SK-MEL-5 (cell line): ENCODE results near the gene RASA3. TPM values are rescaled to one million over a fixed set of nuclear protein-coding genes. Genes with fewer than 3 reads are reported as not detected.

Experiments
- DNase-seq: peaks from one replicate; pipeline ENCODE4 v3.0.0-alpha.2; 2016; ENCODE audit warnings: low read depth, low spot score
- in situ Hi-C: cut with HindIII; loops from 2 replicates; pipeline ENCODE4 v1.10.0; 2016; ENCODE audit warnings: low sequenced_read_pairs, high pct_unique_total_duplicates, low pct_unique_long_range_greater_than_20kb
- total RNA-seq: library from RNA; depleted of rRNA; stranded (reverse); fragments of >200 nt; shearing (Covaris generic); gene quantifications from 2 replicates; pipeline ENCODE4 v1.2.3, GENCODE V29; 2014

RASA3 gene
- total RNA-seq, 1 experiment from 2014 or later: 17.8 TPM

DNA sequence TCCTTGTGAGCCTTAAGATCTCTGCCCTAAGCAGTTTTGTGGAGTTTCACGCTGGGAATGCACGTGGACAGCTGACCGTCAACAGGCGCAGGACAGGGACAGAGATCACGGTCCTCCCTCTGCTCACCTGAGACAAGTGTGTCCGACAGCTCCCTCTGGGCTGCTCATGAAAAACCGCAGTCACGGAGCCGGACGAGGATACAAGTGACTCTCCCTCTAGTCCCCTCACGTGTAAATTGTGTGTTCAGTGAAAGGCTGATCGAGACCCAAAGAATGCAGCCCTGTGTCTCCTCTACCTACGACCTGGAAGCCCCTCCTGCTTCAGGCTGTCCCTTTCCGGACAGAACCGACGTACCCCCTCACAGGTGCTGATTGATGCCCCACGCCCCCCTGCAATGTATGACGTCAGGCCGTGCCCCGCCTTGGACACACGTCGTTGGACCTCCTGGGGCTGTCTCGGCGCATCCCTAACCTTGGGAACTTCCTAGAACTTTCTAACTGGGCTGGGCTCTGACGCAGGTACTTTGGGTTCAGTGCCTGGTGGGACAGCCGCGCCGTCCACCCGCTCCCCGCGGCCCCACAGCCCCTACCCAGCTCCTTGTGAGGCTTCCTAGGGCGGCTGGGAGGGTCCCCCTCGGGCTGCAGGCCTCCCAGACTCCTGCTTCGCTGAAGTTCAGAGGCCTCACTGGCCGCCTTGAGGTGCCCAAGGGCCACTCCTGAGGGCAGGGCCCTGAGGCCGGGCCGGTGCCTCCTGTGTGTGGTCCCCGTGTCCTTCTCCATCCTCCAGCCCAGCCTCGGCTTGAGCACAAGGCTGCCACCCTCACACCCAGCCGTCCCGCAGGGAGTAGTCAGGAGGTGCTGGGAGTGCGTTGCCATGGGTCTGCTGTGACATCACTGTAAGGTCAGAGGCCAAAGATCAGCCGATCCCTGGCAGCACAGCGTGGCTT is 158.9 kb downstream of the RASA3 start, which contains the start of gene C13orf46:
TSS of gene C13orf46 (minus strand) at position 859 of the 947 bp plus-strand sequence. CDS start at position 780, 79 bp downstream.
- DNase-seq: no peak
- in situ Hi-C loops: no loop called here

DNA sequence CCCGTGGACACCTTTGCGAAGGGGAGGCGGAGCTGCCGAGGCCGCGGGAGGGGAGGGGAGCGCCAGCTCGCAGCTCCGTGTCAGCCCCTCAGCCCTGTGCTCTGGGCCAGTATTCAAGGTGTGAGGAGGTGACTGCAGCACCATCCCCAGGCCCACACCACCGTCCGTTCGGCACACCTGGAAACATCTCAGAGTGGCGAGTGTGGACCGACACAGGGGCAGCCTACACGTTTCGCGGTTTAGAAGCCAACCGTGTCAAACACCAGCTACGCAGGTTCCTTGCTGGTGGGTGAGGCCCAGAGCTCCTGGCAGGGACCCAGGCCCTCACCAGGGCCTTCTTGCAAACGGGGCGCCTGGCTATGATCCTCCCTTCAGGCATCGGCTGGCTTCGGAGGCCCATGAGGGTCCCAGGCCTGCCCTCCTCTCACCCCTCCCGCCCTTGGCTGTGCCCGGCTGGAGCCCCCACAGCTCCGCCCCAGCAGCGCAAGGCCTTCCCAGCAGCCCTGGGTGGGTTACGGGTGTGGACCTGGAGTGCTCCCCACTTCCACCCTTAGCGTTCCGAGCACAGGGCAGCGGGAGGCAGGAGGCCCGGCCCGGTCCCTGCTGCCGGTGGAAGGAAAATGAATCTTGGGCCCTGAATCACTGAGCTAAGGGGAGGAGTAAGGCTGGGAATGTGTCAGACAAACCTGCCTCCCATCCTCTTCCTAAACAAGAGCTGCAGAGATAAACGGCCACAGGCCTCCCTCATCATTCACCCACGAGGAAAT is 159.8 kb downstream of the RASA3 start:
- no peak for DNase-seq
- in situ Hi-C loops: no loop called here

DNA sequence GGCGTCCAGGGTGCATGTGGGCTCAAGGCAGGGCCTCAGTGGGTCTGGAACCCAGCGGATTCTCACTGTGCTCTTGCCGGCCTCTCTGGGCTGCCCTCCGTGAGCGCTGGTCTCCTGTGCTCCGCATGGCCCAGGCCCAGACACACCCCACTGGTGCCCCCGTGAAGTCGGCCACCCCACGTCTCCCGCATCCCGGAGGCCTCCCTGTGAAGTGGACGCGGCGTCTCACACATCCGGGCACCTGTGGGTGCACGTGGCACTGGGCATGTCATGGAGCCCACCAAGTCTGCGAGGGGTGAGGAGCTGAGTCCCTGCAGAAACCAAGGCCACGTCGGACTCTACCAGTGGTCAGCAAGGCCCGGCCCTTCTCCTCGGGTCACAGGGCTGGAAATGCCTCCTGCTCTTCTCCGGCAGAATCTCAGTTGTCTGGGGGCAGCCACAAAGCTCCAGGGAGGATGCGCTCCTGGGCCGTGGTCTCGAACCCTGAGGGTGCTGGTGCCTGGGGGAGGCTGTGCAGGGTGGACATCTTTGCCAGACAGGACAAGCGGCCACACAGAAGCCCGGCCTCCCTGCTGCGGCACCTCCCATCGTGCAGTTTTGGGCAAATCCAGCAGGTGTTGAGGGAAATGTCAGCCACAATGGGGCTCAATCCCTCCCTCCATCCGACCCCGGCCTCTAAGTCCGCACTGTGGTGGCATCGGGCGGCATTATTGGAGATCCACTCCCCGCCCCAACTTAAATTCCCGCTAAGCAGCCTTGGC is 160.8 kb downstream of the RASA3 start:
- in situ Hi-C loops: no loop called here
- no peak for DNase-seq

DNA sequence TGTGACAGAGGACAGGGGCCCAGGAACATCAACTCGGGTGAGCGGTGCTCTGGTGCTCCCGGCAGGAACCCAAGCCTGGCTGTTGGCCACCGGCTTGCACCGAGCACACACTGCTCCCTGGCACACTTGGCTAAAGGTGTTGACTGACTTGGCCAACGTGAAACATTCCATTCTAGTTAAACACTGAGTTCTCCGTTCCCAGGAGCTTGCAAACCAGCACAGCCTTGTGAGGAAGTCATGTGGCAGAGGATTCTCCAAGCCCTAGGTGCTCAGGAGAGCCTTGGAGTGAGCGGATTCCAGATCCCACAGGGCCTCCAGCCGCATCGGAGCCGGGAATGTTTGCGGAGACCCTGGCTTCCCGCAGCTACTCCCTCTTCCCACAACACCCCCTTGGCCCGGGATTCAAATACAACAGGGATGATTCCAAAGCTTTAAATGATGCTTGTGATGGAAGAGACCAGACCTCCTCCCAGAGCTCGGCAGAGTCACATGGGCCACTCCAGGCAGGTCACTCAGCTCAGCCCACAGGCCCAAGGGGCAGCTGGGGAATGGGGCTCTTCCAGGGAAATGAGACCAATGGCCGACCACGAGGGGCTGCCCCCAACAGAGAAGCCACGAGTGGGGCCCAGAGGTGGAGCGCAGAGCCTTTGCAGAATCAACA is 161.5 kb downstream of the RASA3 start:
- no peak for DNase-seq
- in situ Hi-C loops: no loop called here

DNA sequence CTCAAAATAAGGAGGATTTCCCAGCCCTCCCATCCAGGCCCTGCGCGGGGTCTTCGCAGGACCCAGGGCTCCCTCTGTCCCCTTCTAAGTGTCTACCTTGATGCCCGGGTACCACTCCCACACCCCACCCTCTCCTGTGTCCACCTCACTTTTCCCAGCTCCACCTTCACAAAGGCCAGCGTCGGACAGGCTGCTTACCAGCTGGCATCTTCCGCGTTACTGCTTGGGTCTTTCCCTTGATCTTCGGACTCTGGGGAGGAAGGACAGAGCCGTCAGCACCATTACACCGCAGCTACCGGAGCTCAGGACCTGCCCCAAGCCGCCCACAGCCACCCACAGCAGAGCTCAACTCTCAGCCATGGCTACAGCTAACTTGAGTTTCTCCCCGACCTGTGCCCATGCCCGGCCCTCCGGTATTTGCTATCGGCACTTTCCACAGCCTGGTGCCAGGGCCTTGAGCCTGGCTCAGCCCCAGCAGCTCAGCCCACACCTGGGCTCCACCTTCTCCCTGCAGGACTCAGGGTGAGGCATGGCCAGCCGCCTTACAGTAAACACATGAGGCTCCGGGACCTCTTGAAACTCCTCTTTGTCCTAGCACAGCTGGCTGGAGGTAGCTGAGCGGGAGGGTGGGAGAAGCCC is 162.3 kb downstream of the RASA3 start:
- in situ Hi-C loops: no loop called here
- no peak for DNase-seq

DNA sequence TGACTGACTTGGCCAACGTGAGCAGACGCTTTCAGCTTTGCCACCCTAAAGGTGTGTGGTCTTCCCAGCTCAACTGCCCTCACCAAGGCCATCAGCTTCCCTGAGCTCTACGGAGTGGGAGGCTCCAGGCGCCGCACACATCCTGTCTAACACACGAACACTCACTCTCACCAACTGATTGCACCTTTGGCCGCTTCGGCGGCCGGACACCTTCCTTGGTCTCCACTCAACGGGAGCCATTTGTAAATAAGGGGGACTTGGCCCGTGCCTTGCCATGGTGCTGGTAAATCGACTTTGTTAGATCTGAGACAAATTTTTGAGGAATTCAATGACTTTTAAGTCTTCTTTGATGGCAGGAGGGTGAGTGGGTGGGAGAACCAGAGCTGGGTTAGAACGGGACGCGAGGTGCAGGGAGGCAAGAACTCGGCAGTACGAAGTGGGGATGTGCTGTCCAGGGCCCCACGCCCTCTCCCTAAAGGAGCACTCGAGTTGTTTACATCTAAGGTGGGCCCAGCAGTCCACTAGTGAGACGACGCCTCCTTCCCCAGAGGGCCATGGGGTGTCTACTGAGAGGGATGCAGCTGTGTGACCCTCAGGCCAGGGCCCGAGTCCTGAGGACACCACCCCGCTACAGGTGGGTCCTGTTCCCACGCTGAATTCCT is 163.0 kb downstream of the RASA3 start:
- DNase-seq: no peak
- in situ Hi-C loops: no loop called here

DNA sequence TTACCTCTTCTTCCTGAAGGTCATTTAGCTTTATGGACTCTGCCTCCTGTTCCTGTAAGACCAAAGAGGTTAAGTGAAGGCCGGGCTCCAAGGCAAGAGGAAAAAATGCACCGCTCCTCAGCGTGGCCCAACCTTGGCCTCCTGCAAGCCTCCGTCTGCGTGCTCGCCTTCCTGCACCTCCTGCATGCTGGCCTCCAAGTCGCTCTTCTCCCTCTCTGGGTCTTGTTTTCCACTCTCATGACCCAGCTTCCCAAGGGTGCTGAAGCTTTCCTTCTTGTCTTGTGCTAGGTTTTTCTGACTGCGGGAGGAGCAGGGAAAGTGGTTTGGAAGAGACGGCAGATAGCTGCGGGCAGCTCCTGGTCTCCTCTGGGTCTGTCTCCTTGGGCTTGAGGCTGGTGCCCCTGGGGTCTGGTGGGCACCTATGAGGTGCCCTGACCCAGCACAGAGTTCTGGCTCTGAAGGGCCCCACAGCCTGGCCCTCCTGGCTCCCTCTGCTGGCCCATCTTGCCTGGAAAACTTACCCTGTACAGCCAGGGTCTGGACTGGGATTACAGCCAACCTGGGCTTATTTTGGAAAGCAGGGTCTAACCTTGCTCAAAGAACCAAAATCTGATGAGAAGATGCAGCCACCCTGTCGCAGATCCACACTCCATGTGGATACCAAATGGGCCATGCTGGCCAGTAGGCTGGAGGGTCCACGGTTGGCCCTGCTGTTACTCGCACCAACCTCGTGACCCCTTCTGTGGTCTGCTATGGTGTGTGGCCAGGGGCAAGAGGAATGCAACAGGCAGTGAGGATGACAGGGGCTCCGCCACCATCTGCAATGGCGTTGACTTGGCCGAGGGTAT is 163.7 kb downstream of the RASA3 start:
- no peak for DNase-seq
- in situ Hi-C loops: no loop called here

DNA sequence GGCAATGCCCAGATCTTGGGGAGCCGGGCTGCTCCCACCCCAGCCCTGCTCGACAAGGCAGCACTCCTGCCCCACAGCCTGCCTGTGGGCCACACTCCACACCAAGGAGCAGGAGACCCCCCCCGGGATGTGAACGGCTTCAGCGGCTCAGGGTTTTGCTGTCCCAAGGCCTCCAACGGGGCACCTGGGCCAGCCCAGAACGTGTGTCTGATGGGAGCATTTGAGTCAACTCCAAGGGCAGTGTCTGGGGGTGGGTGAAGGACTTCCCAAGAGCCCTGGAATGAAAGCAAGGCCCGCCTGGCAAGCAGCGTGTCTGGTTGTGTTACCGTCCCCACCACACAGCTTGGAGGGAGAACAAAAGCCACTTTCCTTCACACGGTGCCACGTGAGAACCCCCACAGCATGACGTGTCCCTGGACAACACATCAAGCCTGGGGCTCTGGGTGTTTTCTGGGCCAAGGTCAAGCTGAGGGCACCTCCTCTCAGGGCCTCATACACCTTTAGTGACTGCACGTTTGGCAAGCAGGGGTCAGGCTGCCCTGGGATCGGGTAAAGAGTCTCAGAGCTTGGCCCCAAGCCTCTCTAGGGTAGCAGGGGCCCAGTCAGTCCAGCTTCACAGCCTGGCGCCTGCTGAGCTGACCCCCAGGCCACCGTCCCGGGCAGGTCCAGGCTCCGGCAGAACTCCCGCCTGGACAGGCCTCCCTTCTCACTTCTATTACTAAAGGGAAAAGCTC is 164.5 kb downstream of the RASA3 start:
- DNase-seq: no peak
- in situ Hi-C loops: no loop called here

DNA sequence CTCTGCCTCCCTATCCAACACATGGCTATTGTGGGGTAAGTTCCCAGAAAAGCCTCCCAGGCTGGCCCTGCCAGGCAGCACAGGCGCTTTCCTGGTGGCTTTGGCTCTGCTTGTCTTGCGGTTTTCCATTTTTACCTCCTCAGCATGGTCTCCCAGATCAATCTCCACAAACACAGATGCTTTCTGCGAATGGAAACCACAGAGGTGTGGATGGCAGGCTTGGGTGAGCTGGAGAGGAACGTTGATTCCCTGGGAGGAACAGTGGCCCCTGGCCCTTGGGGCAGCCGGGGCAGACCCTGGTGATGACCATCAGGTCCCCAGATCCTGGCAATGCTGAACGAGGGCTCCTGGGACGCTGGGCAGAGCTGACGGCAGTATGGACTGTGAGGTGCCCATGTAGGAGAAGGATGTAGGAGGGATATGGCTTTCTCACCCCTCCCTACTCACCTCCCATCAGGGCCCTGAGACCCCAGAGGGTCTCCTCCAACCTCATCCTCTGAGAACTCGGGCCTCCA is 165.2 kb downstream of the RASA3 start:
- in situ Hi-C loops: no loop called here
- DNase-seq: no peak

DNA sequence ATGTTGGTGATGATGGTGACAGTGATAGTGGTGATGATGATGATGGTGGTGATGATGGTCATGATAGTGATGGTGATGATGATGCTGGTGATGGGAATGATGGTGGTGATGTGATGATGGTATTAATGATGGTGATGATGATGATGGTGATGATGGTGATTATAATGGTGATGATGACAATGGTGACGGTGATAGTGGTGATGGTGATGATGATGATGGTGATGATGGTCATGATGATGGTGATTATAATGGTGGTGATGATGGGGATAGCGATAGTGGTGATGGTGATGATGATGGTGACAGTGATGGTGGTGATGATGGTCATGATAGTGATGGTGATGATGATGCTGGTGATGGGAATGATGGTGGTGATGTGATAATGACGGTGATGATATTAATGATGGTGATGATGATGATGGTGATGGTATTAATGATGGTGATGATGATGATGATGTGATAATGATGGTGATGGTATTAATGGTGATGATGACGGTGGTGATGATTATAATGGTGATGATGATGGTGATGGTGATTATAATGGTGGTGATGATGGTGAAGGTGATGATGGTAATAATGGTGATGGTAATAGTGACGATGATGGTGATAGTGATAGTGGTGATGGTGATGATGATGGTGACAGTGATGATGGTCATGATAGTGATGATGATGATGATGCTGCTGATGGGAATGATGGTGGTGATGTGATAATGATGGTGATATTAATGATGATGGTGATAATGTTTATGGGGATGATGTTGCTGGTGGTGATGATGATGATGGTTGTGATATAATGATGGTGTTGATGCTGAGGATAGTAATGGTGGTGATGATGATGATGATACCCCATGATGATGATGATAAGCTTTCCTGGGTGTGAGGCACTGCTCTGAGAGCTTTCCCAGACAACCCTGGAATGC is 166.2 kb downstream of the RASA3 start:
- in situ Hi-C loops: no loop called here
- no peak for DNase-seq

DNA sequence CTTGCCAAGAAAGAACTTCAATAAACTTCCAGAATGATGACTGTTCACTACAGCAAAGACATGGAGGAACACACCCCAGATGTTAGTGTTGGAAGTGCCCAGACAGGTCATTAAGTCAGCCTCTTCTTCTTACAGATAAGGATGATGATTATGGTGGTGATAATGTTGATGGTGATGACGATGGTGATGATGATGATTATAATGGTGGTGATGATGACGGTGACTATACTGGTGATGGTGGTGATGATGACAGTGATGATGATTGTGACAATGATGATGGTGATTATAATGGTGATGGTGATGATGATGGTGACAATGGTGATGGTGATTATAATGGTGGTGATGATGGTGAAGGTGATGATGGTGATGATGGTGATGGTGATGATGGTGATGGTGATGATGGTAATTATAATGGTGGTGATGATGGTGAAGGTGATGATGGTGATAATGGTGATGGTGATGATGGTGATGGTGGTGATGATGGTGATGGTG is 167.0 kb downstream of the RASA3 start:
- in situ Hi-C loops: no loop called here
- no peak for DNase-seq

DNA sequence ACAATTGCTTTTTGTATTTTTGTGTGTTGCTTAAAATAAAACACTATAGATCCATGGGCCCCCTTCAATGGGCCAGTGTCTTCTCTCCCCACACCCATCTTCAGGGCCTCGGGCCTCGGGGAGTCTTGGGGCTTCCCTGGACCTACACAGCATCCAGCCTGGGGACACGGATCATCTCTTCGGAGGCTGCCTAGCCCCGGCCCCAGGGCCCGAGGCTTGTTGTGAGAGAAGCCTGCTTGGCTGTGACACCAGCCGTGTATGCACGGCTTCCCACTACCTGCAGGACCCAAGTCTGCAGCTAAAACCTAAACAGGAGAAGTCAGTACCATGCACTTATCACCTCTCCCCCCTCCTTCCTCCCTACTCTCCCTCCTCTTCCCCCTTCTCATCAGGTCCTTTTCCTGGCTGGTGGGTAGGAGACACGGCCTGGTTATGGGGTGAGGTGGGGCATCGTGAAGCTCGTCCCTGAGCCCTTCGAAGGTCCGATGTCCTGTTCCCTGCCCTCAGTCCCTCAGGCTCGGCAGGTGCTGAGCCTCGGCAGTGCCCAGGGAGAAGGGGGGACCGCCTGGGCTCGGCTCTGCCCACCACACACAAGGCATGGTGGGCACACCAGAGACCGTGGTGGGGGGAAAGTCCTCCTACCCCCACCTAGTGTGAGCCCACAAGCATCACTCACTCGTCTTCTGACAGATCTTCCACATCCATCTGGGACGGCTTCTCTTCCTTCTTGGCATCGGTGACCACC is 168.0 kb downstream of the RASA3 start:
- in situ Hi-C loops: no loop called here
- DNase-seq: no peak

DNA sequence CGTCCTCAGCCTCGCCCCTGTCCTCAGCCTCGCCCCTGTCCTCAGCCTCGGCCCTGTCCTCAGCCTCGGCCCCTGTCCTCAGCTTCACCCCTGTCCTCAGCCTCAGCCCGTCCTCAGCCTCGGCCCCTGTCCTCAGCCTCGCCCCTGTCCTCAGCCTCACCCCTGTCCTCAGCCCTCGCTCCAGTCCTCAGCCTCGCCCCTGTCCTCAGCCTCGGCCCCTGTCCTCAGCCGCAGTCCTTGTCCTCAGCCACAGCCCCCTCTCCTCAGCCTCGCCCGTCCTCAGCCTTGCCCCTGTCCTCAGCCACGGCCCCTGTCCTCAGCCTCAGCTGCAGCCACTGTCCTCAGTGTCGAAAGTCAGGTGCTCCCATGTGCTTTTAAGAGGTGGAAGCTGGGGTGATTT is 169.0 kb downstream of the RASA3 start:
- in situ Hi-C loops: no loop called here
- no peak for DNase-seq
